Measurements from ENCODE around the gene SLC7A7. TPM values are rescaled to one million over a fixed set of nuclear protein-coding genes. Genes with fewer than 3 reads are reported as not detected.

The SLC7A7 gene
- total and polyA plus RNA-seq, 8 donors = 9.6 to 67.6 (median 10.3) TPM

Other genes with a start within 250 kb of the SLC7A7 start
- 100 to 1,000 TPM; 220 to 251 TPM for gene DAD1, start 226.2 kb downstream of the SLC7A7 start, total RNA-seq
- gene DAD1, start 226.2 kb downstream of the SLC7A7 start, polyA plus RNA-seq (ENCODE audit: insufficient read length in 6 of 6) = 100 to 1,000 TPM; 192 to 218 (median 199) TPM
- gene ABHD4, start 217.1 kb downstream of the SLC7A7 start, total RNA-seq = 10 to 100 TPM; 33.6 to 51.0 TPM
- gene ABHD4, start 217.1 kb downstream of the SLC7A7 start, polyA plus RNA-seq (ENCODE audit: insufficient read length in 6 of 6) = 10 to 100 TPM; 32.4 to 41.3 (median 37.3) TPM
- not detected for gene OR6J1, start 171.1 kb downstream of the SLC7A7 start, total RNA-seq
- under 1 TPM; 0.23 to 0.45 (median 0.34) TPM for gene OR6J1, start 171.1 kb downstream of the SLC7A7 start, polyA plus RNA-seq (ENCODE audit: insufficient read length in 6 of 6)
- 10 to 100 TPM; 92.5 to 95.6 TPM for gene OXA1L, start 48.7 kb downstream of the SLC7A7 start, total RNA-seq
- 100 to 1,000 TPM; 134 to 153 (median 146) TPM for gene OXA1L, start 48.7 kb downstream of the SLC7A7 start, polyA plus RNA-seq (ENCODE audit: insufficient read length in 6 of 6)
- gene MRPL52, start 14.5 kb upstream of the SLC7A7 start, total RNA-seq = 10 to 100 TPM; 72.3 to 84.7 TPM
- gene MRPL52, start 14.5 kb upstream of the SLC7A7 start, polyA plus RNA-seq (ENCODE audit: insufficient read length in 6 of 6) = 10 to 100 TPM; 57.0 to 86.9 (median 68.4) TPM
- 100 to 1,000 TPM; 201 to 225 TPM for gene MMP14, start 21.1 kb upstream of the SLC7A7 start, total RNA-seq
- gene MMP14, start 21.1 kb upstream of the SLC7A7 start, polyA plus RNA-seq (ENCODE audit: insufficient read length in 6 of 6) = 100 to 1,000 TPM; 169 to 211 (median 183) TPM
- 100 to 1,000 TPM; 141 to 147 TPM for gene LRP10, start 56.3 kb upstream of the SLC7A7 start, total RNA-seq
- gene LRP10, start 56.3 kb upstream of the SLC7A7 start, polyA plus RNA-seq (ENCODE audit: insufficient read length in 6 of 6) = 10 to 100 TPM; 49.3 to 60.4 (median 57.7) TPM
- gene REM2, start 67.8 kb upstream of the SLC7A7 start, total RNA-seq = under 1 TPM; 0.29 to 0.73 TPM
- 1 to 10 TPM in 1 of 6 donors, under 1 TPM in 5; 0.56 to 1.3 (median 0.87) TPM for gene REM2, start 67.8 kb upstream of the SLC7A7 start, polyA plus RNA-seq (ENCODE audit: insufficient read length in 6 of 6)
- gene RBM23, start 103.7 kb upstream of the SLC7A7 start, total RNA-seq = 10 to 100 TPM; 64.9 to 81.8 TPM
- gene RBM23, start 103.7 kb upstream of the SLC7A7 start, polyA plus RNA-seq (ENCODE audit: insufficient read length in 6 of 6) = 100 to 1,000 TPM in 5 of 6 donors, 10 to 100 TPM in 1; 96.3 to 133 (median 115) TPM
- 10 to 100 TPM; 48.7 to 73.3 TPM for gene PRMT5, start 113.9 kb upstream of the SLC7A7 start, total RNA-seq
- gene PRMT5, start 113.9 kb upstream of the SLC7A7 start, polyA plus RNA-seq (ENCODE audit: insufficient read length in 6 of 6) = 100 to 1,000 TPM; 105 to 143 (median 135) TPM
- 10 to 100 TPM; 47.6 to 51.4 TPM for gene HAUS4, start 141.7 kb upstream of the SLC7A7 start, total RNA-seq
- 10 to 100 TPM; 60.1 to 82.6 (median 71.2) TPM for gene HAUS4, start 141.7 kb upstream of the SLC7A7 start, polyA plus RNA-seq (ENCODE audit: insufficient read length in 6 of 6)
- gene AJUBA, start 167.1 kb upstream of the SLC7A7 start, total RNA-seq = 10 to 100 TPM; 37.9 to 39.5 TPM
- gene AJUBA, start 167.1 kb upstream of the SLC7A7 start, polyA plus RNA-seq (ENCODE audit: insufficient read length in 6 of 6) = 10 to 100 TPM; 38.2 to 51.9 (median 41.9) TPM
- gene C14orf93, start 194.7 kb upstream of the SLC7A7 start, total RNA-seq = 1 to 10 TPM; 8.3 TPM
- 10 to 100 TPM; 21.2 to 24.0 (median 21.6) TPM for gene C14orf93, start 194.7 kb upstream of the SLC7A7 start, polyA plus RNA-seq (ENCODE audit: insufficient read length in 6 of 6)
- gene PSMB5, start 219.5 kb upstream of the SLC7A7 start, total RNA-seq = 100 to 1,000 TPM; 114 to 140 TPM
- gene PSMB5, start 219.5 kb upstream of the SLC7A7 start, polyA plus RNA-seq (ENCODE audit: insufficient read length in 6 of 6) = 100 to 1,000 TPM; 174 to 199 (median 181) TPM
- gene PSMB11, start 226.8 kb upstream of the SLC7A7 start, total RNA-seq = not detected
- not detected for gene PSMB11, start 226.8 kb upstream of the SLC7A7 start, polyA plus RNA-seq (ENCODE audit: insufficient read length in 6 of 6)
- 1 to 10 TPM; 6.1 to 9.2 TPM for gene CDH24, start 242.1 kb upstream of the SLC7A7 start, total RNA-seq
- gene CDH24, start 242.1 kb upstream of the SLC7A7 start, polyA plus RNA-seq (ENCODE audit: insufficient read length in 6 of 6) = 10 to 100 TPM; 11.0 to 14.8 (median 11.8) TPM

Data from left lung (tissue), 8 donors.